ENCODE data around the gene PCGF3. TPM values are rescaled to one million over a fixed set of nuclear protein-coding genes. Genes with fewer than 3 reads are reported as not detected.

PCGF3 gene
- total RNA-seq, 6 experiments from 2014 or later = 13.0 to 23.5 (median 14.7) TPM

DNA sequence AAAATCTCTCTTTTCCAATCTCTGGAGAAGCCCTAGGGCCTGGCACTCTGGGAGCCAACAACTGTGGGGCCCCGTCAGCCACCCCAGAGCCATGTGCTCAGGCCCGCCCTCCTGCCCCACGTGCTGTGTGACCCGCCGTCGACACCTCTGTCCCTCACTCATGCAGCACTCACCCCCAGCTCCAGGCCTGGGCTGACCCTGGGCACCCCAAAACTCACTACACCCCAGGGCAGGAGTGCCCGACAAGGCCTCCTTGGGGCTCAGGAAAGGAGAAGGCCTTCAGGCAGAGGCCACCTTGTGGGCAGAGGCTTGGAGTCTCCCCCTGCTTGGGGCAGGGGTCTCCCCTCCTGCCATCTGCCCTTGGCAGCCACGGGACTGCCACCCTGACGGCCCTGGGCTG, 25.5 kb upstream of the PCGF3 start:
- no CpG with 5 or more reads among the region's 9 CpGs for WGBS (ENCODE audit: insufficient coverage, low coverage, low lambda C conversion rate, missing lambda C conversion rate)
- Histone ChIP-seq H3K9me3 (no peaks in the 10 kb centered on the region), H3K27me3 (no peaks in the 10 kb centered on the region), H3K27ac (no peak overlapping the region), H3K4me3 (no peak overlapping the region), H3K4me1 (peaks cover 0 to 11% (median 3%) of the 10 kb centered on the region in 4 donors), H3K36me3 (no peaks in the 10 kb centered on the region)
- TF ChIP-seq CTCF (IDR thresholded peaks at IDR 0.05) (no peak), POLR2A (IDR thresholded peaks at IDR 0.05) (no peak)
- ATAC-seq (no peak), DNase-seq (peak in 1 of 3 donors; percentile 55)
- intact Hi-C loops (cut with DNase I) = no loop called here

DNA sequence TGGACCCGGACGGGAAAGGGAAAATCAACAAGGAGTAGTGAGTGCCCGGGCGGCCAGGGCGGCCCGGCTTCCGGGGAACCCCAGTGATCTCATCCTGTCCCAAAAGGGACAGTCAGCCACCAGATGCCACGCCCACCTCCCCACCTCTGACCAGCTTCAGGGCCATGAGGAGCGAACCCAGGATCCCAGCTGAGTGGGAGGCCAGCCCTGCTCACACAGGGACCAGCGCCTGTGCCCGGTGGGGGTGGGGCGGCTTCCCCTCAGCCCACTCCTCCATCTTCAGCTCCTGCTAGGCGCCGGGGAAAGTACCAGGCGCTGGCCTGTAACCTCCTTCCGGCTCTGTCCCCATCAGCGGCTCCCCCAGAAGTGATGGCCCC, 25.1 kb upstream of the PCGF3 start:
- peak in 2 of 3 donors; percentile 39 to 58 for DNase-seq
- ATAC-seq = no peak
- Histone ChIP-seq H3K36me3 (no peaks in the 10 kb centered on the region), H3K27me3 (no peaks in the 10 kb centered on the region), H3K27ac (no peak overlapping the region), H3K4me1 (peaks cover 0 to 6% (median 3%) of the 10 kb centered on the region in 4 donors), H3K4me3 (peak overlapping the region in 1 of 3 donors; percentile 33), H3K9me3 (no peaks in the 10 kb centered on the region)
- 33% methylated on average over 1 of the region's 17 CpGs for WGBS (ENCODE audit: insufficient coverage, low coverage, low lambda C conversion rate, missing lambda C conversion rate)
- intact Hi-C loops (cut with DNase I) = no loop called here
- TF ChIP-seq POLR2A (IDR thresholded peaks at IDR 0.05) (no peak), CTCF (IDR thresholded peaks at IDR 0.05) (no peak)

DNA sequence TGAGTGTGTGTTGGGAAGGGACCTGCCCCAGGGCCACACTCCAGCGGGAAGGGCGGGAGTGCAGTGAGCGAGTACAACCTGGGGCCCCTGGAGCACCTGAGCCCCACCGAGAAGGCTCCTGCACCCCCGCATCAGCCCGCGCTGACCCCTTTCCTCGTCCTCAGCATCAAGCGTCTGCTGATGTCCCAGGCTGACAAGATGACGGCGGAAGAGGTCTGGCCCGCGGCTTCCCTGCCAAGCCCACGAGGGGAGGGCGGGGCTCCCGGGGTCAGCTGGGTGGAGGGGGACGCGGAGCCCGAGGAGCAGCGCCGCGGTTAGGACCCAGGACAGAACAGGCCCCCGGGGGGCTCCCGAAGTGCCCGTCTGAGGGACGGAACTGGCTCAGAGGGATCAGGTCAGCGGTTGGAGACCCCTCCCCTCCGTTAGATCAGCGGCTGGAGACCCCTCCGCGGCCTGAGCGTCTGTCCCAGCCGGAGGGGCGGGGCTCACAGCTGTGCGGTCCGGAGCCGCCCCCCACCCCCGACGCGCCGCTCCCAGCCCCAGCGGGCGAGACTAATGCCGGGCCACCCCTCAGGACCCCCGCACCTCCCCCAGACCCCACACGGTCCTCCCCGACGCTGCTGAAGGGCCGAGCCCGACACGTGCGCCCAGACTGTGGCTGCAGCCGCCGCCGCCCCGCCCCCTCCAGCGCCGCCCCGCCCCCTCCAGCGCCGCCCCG, 24.5 kb upstream of the PCGF3 start:
- peaks cover 0 to 6% (median 3%) of the 10 kb centered on the region in 4 donors for H3K4me1 ChIP-seq
- intact Hi-C loops (cut with DNase I) = no loop called here
- H3K4me3 ChIP-seq = peak overlapping the region; percentile 33 to 48 (median 35)
- DNase-seq (peak in 2 of 3 donors; percentile 67 to 73), ATAC-seq (peak; percentile 24 to 55 (median 36))
- no CpG with 5 or more reads among the region's 62 CpGs for WGBS (ENCODE audit: insufficient coverage, low coverage, low lambda C conversion rate, missing lambda C conversion rate)
- H3K36me3 ChIP-seq = no peaks in the 10 kb centered on the region
- no peak overlapping the region for H3K27ac ChIP-seq
- H3K27me3 ChIP-seq = no peaks in the 10 kb centered on the region
- H3K9me3 ChIP-seq = no peaks in the 10 kb centered on the region
- no peak for TF ChIP-seq CTCF (IDR thresholded peaks at IDR 0.05)
- TF ChIP-seq POLR2A (IDR thresholded peaks at IDR 0.05) = peak; percentile 16

- H3K4me1 ChIP-seq = peaks cover 0 to 11% (median 5%) of the 10 kb centered on the region in 4 donors
- TF ChIP-seq CTCF (IDR thresholded peaks at IDR 0.05) (no peak), POLR2A (IDR thresholded peaks at IDR 0.05) (no peak)
- DNase-seq (peak in 2 of 3 donors; percentile 60 to 70), ATAC-seq (peak; percentile 17 to 63 (median 34))
- peak overlapping the region in 1 of 3 donors; percentile 26 for H3K4me3 ChIP-seq
- no peaks in the 10 kb centered on the region for H3K9me3 ChIP-seq
- no peak overlapping the region for H3K27ac ChIP-seq
- intact Hi-C loops (cut with DNase I) = no loop called here
- WGBS (ENCODE audit: insufficient coverage, low coverage, low lambda C conversion rate, missing lambda C conversion rate) = 11% methylated on average over 13 of the region's 58 CpGs
- no peaks in the 10 kb centered on the region for H3K27me3 ChIP-seq
- H3K36me3 ChIP-seq = no peaks in the 10 kb centered on the region
These were observed 23.7 kb upstream of the PCGF3 start for GRCh38 chr4:681736-682451.

All from right lobe of liver (tissue), 6 donors.